Measurements from ENCODE around the gene TUNAR. TPM values are rescaled to one million over a fixed set of nuclear protein-coding genes. Genes with fewer than 3 reads are reported as not detected.
A peak's percentile ranks its signal among the peaks of the same experiment; 100 is the strongest.

The TUNAR gene
- total RNA-seq, 1 experiment from 2014 or later: 0.10 TPM

- H3K27ac ChIP-seq (ENCODE audit: low read length): no peak overlapping the region
- H3K9me3 ChIP-seq (ENCODE audit: control insufficient read depth, insufficient read depth, low read depth, low read length): no peaks in the 10 kb centered on the region
- TF ChIP-seq, protein P1, sequence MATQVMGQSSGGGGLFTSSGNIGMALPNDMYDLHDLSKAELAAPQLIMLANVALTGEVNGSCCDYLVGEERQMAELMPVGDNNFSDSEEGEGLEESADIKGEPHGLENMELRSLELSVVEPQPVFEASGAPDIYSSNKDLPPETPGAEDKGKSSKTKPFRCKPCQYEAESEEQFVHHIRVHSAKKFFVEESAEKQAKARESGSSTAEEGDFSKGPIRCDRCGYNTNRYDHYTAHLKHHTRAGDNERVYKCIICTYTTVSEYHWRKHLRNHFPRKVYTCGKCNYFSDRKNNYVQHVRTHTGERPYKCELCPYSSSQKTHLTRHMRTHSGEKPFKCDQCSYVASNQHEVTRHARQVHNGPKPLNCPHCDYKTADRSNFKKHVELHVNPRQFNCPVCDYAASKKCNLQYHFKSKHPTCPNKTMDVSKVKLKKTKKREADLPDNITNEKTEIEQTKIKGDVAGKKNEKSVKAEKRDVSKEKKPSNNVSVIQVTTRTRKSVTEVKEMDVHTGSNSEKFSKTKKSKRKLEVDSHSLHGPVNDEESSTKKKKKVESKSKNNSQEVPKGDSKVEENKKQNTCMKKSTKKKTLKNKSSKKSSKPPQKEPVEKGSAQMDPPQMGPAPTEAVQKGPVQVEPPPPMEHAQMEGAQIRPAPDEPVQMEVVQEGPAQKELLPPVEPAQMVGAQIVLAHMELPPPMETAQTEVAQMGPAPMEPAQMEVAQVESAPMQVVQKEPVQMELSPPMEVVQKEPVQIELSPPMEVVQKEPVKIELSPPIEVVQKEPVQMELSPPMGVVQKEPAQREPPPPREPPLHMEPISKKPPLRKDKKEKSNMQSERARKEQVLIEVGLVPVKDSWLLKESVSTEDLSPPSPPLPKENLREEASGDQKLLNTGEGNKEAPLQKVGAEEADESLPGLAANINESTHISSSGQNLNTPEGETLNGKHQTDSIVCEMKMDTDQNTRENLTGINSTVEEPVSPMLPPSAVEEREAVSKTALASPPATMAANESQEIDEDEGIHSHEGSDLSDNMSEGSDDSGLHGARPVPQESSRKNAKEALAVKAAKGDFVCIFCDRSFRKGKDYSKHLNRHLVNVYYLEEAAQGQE (IDR thresholded peaks at IDR 0.05; ENCODE audit: insufficient read depth in 1 of 2, low read depth in 2 of 2, low read length in 1 of 2): no peak
- TF ChIP-seq POLR2AphosphoS5 (IDR thresholded peaks at IDR 0.05; ENCODE audit: low read depth, low read length) (no peak), CTCF (IDR thresholded peaks at IDR 0.05) (no peak), TCF7L2 (IDR thresholded peaks at IDR 0.05; ENCODE audit: low read depth, low read length) (no peak), SIN3A (IDR thresholded peaks at IDR 0.05; ENCODE audit: borderline replicate concordance, insufficient read depth, low read depth, low read length) (no peak)
- CTCF ChIA-PET: no interaction called here
- POLR2A ChIA-PET: no interaction called here
- peak; percentile 10 for DNase-seq (ENCODE audit: low read depth, low spot score)
- no peak for ATAC-seq
- H3K36me3 ChIP-seq (ENCODE audit: control insufficient read depth, insufficient read depth, low read length): no peaks in the 10 kb centered on the region
- no peaks in the 10 kb centered on the region for H3K4me1 ChIP-seq (ENCODE audit: control insufficient read depth, insufficient read depth, low read length)
- no peaks in the 10 kb centered on the region for H3K27me3 ChIP-seq (ENCODE audit: control insufficient read depth, insufficient read depth, low read length)
- in situ Hi-C loops (cut with HindIII; ENCODE audit: low pct_unique_long_range_greater_than_20kb, low sequenced_read_pairs) (no loop called here), intact Hi-C loops (cut with micrococcal nuclease; ENCODE audit: unreplicated experiment) (loop anchor here (10.0 kb wide), 1 partner anchor 103 kb away; no protein-coding TSS in a partner anchor)
- no peak overlapping the region for H3K4me3 ChIP-seq (ENCODE audit: low read depth in 2 of 2, low read length in 2 of 2)
- no TSS peak for BruUV-seq (replicated peaks)
Measured at GRCh38 chr14:95891742-95892141, 15.1 kb downstream of the TUNAR start.

GRCh38 chr14:95892142-95892541 is 15.5 kb downstream of the TUNAR start:
- ChIA-PET CTCF (no interaction called here), POLR2A (no interaction called here)
- Histone ChIP-seq H3K27ac (ENCODE audit: low read length) (no peak overlapping the region), H3K27me3 (ENCODE audit: control insufficient read depth, insufficient read depth, low read length) (no peaks in the 10 kb centered on the region; the same call in 1 of the 2 replicates), H3K4me3 (ENCODE audit: low read depth in 2 of 2, low read length in 2 of 2) (no peak overlapping the region), H3K4me1 (ENCODE audit: control insufficient read depth, insufficient read depth, low read length) (no peaks in the 10 kb centered on the region), H3K9me3 (ENCODE audit: control insufficient read depth, insufficient read depth, low read depth, low read length) (no peaks in the 10 kb centered on the region), H3K36me3 (ENCODE audit: control insufficient read depth, insufficient read depth, low read length) (no peaks in the 10 kb centered on the region)
- TF ChIP-seq POLR2AphosphoS5 (IDR thresholded peaks at IDR 0.05; ENCODE audit: low read depth, low read length): no peak
- no peak for TF ChIP-seq TCF7L2 (IDR thresholded peaks at IDR 0.05; ENCODE audit: low read depth, low read length)
- no peak for TF ChIP-seq CTCF (IDR thresholded peaks at IDR 0.05)
- TF ChIP-seq, protein P1 (IDR thresholded peaks at IDR 0.05; ENCODE audit: insufficient read depth in 1 of 2, low read depth in 2 of 2, low read length in 1 of 2): no peak
- no peak for TF ChIP-seq SIN3A (IDR thresholded peaks at IDR 0.05; ENCODE audit: borderline replicate concordance, insufficient read depth, low read depth, low read length)
- DNase-seq (ENCODE audit: low read depth, low spot score) (no peak), ATAC-seq (no peak)
- intact Hi-C loops (cut with micrococcal nuclease; ENCODE audit: unreplicated experiment) (loop anchor here (10.0 kb wide), 1 partner anchor 103 kb away; no protein-coding TSS in a partner anchor), in situ Hi-C loops (cut with HindIII; ENCODE audit: low pct_unique_long_range_greater_than_20kb, low sequenced_read_pairs) (no loop called here)
- BruUV-seq (replicated peaks): no TSS peak
